RWPE1 (cell line): ENCODE data around the gene NEK4.

Source experiments
- CTCF ChIA-PET: fragments of 350-600 bp; sonication (Branson Sonifier 250); formaldehyde crosslinking; extraction: SDS; loops from one replicate; lab custom pipeline; 2021; lab: Yijun Ruan, JAX
- POLR2A ChIA-PET: fragments of 400-600 bp; formaldehyde crosslinking; extraction: SDS; loops from one replicate; lab custom pipeline; 2020; ENCODE audit warnings: antibody characterized with exemption; ENCODE audit not compliant: low non-redundant PET; lab: Yijun Ruan, JAX
- DNase-seq: peaks from one replicate; pipeline ENCODE4 v3.0.0; 2012; ENCODE audit warnings: low spot score
- H3K27ac ChIP-seq: fragments of 450-650 bp; 2 replicates; pipeline ENCODE4 v1.5.1; 2017
- TF ChIP-seq, protein P1 (sequence below): fragments of 450-650 bp; conservative IDR thresholded peaks from 2 replicates; pipeline ENCODE4 v1.5.1; 2017; ENCODE audit warnings: low read depth, mild to moderate bottlenecking

The NEK4 gene

DNA sequence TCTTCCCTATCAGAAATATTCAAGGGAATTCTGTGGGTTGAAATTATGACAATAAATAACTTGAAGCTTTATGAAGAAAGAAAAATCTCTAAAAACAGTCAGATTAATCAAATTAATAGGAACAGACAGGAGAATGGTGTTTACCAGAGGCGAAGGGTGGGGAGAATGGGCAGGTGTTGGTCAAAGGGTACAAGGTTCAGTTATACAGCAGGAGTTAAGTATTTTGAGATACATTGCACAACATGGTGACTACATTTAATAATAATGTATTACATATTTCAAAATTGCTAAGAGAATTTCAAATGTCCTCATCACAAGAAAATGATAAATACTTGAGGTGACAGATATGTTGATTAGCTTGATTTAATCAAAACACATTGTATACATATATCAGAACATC, 46.2 kb downstream of the NEK4 start:
- TF ChIP-seq, protein P1, sequence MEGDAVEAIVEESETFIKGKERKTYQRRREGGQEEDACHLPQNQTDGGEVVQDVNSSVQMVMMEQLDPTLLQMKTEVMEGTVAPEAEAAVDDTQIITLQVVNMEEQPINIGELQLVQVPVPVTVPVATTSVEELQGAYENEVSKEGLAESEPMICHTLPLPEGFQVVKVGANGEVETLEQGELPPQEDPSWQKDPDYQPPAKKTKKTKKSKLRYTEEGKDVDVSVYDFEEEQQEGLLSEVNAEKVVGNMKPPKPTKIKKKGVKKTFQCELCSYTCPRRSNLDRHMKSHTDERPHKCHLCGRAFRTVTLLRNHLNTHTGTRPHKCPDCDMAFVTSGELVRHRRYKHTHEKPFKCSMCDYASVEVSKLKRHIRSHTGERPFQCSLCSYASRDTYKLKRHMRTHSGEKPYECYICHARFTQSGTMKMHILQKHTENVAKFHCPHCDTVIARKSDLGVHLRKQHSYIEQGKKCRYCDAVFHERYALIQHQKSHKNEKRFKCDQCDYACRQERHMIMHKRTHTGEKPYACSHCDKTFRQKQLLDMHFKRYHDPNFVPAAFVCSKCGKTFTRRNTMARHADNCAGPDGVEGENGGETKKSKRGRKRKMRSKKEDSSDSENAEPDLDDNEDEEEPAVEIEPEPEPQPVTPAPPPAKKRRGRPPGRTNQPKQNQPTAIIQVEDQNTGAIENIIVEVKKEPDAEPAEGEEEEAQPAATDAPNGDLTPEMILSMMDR: no peak
- H3K27ac ChIP-seq: no peak overlapping the region
- CTCF ChIA-PET: no interaction called here
- no peak for DNase-seq
- POLR2A ChIA-PET: no interaction called here

DNA sequence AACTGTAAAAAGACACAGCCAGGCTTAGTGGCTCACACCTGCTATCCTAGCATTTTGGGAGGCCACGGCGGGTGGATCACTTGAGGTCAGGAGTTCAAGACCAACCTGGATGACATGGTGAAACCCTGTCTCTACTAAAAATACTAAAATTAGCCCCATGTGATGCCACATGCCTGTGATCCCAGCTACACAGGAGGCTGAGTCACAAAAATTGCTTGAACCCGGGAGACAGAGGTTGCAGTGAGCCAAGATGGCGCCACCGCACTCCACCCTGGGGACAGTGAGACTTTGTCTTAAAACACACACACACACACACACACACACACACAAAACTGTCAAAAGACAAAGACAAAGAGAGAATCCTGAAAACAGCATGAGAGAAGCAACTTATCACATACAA, 46.8 kb downstream of the NEK4 start:
- ChIA-PET CTCF (no interaction called here), POLR2A (no interaction called here)
- TF ChIP-seq, protein P1: no peak
- no peak overlapping the region for H3K27ac ChIP-seq
- DNase-seq: no peak

DNA sequence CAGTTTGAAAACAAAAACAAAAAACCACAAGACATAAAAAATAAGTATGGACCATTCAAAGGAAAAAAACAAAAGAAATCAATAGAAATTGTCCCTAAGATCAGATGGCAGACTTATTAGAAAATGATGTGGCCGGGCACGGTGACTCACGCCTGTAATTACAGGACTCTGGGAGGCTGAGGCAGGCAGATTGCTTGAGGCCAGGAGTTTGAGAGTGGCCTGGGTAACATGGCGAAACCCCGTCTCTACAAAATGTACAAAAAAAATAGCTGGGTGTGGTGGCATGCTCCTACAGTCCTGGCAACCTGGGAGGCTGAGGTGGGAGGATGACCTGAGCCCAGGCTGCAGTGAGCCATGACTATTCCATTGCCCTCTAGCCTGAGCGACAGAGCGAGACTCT, 48.2 kb downstream of the NEK4 start:
- TF ChIP-seq, protein P1: no peak
- peak overlapping the region; percentile 23; the same call in 1 of the 2 replicates for H3K27ac ChIP-seq
- ChIA-PET CTCF (no interaction called here), POLR2A (no interaction called here)
- no peak for DNase-seq

DNA sequence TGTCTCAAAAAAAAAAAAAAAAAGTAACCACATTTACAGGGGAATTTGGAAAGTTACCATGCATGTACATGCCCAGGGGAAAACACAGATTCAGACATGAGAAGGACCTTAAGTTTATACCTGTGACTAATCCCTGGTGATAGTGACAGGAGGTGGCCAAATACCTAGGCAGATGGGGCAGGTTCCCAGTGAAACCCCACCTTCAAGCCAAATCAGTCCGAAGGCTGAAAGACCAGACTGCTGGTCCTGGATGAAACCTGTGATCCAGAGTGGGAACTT, 49.1 kb downstream of the NEK4 start:
- POLR2A ChIA-PET: interaction anchor here (0.7 kb wide), 1 partner anchor 520 kb away, joined by 6 read pairs; no protein-coding TSS in a partner anchor
- TF ChIP-seq, protein P1: no peak
- CTCF ChIA-PET: interaction anchor here (0.6 kb wide), 1 partner anchor 101 kb away, joined by 4 read pairs; no protein-coding TSS in a partner anchor
- DNase-seq: no peak
- no peak overlapping the region for H3K27ac ChIP-seq

DNA sequence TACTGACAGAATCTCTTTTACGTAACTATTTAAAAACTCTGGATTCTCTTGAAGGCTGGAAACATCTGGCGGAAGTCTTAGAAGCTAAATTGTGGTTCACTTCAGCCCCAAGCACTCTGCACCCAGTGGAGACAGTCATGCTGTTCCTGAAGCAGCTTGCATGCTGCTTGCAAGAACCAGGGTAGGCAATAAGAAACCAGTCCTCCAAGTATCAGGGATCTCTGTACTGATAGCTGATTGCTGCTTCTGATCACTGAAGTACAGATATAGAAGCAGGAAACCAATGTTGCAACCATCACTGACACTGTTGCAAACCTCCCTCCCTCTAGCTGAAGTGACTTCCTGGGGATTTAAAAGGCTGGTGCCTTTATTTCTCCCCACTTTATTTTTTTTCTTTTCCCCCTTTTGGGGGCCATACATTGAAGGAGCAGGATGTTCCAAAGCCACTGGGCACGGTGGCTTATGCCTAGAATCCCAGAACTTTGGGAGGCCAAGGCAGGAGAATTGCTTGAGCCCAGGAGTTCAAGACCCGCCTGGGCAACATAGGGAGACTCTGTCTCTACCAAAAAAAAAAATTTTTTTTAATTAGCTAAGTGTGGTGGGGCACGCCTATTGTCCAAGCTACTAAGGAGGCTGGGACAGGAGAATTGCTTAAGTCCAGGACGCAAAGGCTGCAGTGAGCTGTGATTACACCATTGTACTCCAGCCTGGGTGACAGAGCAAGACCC, 49.6 kb downstream of the NEK4 start:
- POLR2A ChIA-PET: interaction anchor here (0.7 kb wide), 1 partner anchor 520 kb away, joined by 6 read pairs; no protein-coding TSS in a partner anchor
- no peak for DNase-seq
- TF ChIP-seq, protein P1: no peak
- CTCF ChIA-PET: interaction anchor here (0.6 kb wide), 1 partner anchor 101 kb away, joined by 4 read pairs; no protein-coding TSS in a partner anchor
- no peak overlapping the region for H3K27ac ChIP-seq

DNA sequence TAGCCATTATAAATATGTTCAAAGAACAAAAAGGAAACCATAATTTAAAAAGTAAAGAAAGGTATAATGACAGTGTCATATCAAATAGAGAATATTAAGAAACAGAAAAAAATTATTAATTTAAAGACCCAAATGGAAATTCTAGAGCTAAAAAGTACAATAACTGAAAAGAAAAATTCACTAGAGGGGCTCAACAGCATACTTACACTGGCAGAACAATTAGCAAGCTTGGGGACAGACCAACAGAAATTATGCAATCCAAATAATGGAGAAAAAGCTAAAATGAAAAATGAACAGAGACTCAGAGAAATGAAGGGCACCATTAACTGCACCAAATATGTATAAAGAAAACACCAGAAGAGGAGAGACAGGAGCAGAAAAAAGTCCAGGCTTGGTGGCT, 51.1 kb downstream of the NEK4 start:
- POLR2A ChIA-PET: no interaction called here
- no peak overlapping the region for H3K27ac ChIP-seq
- no peak for DNase-seq
- CTCF ChIA-PET: interaction anchor here (0.6 kb wide), 1 partner anchor 447 kb away, joined by 3 read pairs; no protein-coding TSS in a partner anchor
- TF ChIP-seq, protein P1: no peak
